Fibroblast of upper back skin (primary cell): ENCODE measurements around the gene RALGPS2.
"Not testable (repeated sequence)": the region's sequence is repeated elsewhere in the genome, so short reads cannot be mapped to it uniquely, and the experiment has no call there.

Experiments used
- DNase-seq: peaks from one replicate; pipeline ENCODE4 v3.0.0-alpha.2; 2013

RALGPS2 gene

DNA sequence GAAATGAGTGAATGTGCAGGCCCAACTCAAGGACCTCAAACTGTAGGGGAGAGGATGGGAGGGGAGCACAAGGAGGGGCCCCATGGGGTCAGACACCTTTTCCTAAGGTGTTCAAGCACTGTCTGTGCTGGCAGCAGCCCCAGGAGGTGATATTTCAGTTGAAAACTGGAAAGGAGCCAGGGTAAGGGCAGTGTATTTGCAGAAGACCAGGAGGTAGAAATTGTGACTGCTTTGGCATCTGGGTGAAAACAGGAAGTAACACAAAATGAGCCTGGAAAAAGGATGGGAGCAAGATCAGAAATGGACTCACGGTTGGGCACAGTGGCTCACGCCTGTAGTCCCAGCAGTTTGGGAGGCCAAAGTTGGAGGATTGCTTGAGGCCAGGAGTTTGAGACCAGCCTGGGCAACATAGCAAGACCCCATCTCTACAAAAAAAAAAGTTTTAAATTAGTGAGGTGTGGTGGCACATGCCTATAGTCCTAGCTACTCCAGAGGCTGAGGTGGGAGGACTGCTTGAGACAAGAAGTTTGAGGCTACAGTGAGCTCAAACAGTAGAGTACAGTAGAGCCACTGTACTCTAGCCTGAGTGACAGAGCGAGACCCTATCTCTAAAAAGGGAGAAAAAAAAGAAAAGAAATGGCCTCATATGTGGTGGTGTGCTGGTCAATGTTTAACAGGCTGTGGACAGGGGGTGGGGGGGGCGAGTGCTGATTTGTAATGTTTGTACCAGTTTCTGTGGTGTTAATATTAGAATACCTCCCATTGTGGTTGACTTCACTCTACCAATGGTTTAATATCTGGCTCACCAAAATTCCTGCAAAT, 222.0 kb downstream of the RALGPS2 start:
- DNase-seq: no peak

DNA sequence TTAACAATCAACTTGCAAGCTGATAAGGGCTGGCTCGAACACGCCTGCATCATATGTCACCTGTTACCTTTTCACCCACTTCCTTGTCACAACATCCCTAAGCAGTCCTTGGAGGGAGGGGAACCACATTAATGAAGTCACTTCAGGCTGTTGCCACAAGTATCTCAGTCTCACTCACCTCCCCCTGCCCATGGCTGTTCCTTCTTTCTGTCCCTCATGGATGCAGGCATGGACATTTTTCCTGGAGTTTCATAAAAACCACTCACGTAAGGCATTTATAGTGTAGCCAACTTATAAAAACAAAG, 222.6 kb downstream of the RALGPS2 start:
- DNase-seq: no peak

DNA sequence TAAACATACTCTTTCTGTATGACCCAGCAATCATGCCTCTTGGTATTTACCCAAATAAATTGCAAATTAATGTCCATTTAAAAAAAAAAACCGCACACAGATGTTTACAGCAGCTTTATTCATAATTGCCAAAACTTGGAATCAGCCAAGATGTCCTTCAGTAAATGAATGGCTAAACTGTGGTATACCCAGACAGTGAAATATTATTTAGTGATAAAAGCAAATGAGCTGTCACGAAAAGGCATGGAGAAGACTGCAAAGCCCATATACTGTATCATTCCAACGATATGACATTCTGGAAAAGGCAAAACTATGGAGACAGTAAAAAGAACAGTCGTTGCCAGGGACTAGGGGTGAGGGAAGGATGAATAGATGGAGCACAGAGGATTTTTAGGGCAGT, 223.6 kb downstream of the RALGPS2 start:
- DNase-seq: no peak

DNA sequence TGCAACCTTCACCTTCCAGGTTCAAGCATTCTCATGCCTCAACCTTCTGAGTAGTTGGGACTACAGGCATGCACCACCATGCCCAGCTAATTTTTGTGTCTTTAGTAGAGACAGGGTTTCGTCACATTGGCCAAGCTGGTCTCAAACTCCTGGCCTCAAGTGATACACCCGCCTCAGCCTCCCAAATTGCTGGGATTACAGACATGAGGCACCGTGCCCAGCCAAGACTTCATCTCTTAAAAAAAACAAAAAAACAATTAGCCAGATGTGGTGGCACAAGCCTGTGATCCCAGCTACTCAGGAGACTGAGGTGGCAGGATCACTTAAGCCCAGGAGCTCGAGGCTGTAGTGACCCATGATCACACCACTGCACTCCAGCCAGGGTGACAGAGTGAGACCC, 224.8 kb downstream of the RALGPS2 start:
- DNase-seq: not testable (repeated sequence)

DNA sequence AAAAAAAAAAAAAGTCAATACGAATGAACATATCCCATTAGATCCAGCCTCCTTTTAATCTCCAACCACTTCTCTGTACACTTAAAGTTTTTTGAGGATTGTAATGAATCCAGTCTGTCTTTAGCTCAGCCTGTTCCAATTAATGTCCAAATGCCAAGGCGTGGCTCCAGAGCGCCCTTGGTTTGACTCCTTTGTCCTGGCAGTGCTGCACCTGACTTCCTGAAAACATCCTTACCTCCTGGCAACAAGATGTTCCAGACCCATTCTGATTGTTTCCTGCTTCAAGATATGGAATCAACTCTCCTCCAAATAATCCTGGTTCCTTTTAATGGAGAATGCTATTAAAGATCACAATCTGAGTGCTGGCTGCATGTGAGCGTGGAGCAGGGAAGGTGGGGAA, 226.6 kb downstream of the RALGPS2 start:
- no peak for DNase-seq

DNA sequence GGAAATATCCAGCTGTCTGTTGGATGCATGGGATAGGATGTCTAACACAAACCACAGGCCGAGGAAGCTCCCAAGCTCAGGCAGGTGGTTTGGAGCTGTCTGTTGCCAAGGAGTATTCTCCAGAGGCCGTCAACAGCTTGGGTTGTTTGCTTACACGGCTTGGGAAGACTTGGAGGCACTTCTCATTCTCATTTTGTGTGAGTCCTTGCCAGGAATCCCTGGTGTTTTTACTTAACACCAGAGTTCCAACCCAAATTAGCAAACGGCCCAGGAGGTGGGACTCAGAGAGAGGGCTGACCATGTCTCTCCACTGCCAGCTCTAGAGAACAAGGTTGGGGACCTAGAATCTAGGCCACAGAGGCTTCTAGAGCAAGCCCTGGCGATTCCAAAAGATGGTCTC, 228.0 kb downstream of the RALGPS2 start:
- peak; percentile 77 for DNase-seq

DNA sequence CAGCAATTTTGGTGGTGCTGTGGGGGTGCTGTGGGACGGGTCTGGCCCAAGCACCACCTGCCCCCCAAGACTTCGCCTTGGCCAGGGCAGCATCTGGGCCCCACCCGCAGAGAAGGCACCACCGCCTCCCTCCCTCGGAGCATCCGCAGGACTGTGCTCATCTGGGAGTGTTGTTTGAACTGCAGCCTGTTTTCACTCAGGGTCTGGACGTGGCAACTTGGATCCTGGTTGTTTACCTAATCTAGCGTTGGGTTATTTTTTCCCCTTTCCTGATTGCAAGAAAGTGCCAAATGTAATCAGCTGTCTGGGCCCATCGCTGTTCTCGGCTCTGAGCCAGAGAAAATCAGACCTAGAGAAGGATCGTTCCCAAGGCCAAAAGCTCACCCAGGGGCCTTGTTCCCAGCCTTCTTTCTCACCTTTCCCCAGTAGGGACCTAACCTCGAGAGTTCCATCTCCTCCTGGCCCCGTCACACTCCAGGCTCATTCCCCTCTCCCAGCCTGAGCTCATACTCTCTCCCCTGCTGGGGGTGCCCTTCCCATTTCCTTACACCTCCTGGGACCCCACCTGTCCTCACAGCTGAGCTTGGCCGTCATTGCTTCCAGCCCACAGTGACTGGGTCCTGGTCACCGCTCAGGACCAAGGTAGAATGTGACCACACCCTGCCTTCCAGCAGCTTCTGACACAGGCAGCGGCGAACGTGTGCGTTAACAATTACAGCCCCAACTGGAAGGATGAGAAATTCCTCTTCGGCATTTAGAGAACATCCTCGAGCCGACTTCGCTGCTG, 228.7 kb downstream of the RALGPS2 start:
- DNase-seq: no peak

DNA sequence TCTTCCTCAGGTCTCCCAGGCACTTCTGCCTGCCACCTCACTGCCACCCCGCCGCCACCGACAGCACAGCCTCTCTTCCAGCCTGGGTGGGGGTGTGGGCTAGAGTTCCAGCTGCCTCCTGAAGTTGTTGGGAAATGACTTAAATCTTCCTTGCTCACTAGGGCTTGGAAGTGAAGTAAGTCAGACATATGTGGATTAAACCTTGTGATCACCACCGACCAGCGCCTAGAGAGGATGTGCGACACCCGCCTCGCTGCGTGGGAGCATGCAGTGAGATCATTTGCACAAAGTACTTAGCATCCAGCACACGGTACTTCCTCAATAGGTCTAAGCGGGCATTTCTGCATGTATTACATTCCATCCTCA, 229.3 kb downstream of the RALGPS2 start:
- no peak for DNase-seq

DNA sequence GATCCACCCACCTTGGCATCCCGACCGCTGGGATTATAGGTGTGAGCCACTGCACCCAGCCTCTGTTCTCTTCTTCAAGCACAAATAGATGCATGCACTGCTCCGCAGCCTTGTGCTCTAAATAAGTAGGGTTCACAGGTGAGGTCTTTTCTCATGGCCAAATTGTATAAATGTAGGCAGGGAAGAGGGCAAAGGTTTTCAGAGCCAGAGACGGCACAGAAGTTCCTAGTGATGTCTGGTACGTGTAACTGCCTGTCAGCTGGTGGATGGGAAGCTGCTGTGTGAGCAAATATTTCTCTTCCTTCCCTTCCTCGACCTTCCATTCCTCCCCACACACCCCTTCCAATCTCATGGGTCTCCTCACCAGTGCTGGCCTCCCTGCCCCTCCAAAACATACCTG, 229.9 kb downstream of the RALGPS2 start:
- no peak for DNase-seq

DNA sequence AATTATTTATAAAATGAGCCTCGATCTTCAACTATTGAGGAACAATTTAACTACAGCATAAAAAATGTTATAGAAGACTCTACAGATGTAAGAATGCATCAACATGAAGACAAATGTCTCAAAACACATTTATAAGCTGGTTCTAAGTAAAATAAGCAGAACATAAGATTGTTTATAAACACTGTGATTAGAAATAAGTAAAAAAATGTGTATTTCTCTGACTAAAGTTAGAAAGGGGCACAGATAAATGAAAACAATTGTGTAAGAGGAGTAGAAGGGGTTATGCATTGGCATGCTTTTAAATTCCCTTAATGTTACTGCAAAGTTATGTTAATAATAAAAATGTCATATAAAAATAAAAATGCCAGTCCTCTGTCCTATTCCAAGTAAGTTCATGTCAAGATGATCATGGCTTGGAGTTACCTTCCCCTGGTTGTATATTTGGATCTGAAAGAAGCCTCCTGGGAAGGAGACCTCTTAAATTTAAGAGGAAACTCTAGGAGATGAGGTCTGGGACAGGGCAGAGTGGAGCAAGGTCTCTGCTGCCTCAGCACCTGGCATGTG, 230.4 kb downstream of the RALGPS2 start:
- DNase-seq: no peak

DNA sequence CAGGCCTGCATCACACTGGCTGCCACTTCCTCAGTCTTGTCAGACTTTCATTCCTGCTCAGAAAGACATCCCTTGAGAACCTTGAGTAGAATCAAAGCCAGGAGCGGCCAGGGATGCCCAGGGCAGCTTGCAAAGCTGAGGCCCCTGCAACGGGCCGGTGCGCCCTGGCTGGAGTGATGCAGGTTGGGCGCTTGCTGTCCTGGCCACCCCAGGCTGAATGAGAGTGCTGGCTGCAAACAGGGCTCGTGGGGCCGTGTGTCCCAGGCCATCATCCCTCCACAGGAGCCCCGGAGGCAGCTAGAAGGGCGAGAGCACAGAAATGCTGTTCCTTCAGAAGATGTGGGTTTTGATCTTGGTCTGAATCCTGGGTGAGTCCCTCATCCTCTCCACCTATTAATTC, 233.4 kb downstream of the RALGPS2 start:
- no peak for DNase-seq

DNA sequence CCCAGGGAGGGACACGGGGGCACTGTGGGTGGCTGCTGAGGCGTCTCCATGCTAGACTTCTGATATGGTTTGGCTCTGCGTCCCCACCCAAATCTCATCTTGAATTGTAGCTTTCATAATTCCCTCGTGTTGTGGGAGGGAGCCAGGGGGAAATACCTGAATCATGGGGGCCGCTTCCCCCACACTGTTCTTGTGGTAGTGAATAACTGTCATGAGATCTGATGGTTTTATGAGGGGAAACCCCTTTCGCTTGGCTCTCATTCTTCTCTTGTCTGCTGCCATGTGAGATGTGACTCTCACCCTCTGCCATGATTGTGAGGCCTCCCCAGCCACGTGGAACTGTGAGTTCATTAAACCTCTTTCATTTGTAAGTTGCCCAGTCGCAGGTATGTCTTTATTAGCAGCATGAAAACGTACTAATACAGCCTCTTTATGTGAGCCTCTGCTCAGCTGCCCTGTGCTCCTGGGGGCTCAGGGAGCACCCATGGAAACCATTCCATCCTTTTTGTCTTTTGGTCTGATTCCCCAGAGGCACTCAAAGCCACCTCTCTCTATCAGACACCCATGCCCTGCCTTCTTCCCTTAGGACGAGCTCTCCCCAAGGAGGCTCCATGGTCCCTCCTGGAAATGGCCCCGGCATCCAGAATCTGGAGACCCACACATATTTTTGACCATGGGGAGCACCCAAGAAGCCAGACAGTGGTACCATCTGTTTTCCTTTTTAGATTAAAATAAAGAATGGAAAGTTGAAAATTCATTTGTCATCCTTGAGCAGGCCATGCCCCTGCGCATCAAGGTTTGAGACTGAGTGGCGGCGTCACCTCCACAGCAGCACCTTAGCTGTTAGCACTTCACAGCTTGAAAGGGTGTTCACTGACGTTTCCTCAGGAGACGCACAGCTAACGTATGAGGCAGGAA, 234.8 kb downstream of the RALGPS2 start:
- DNase-seq: no peak

DNA sequence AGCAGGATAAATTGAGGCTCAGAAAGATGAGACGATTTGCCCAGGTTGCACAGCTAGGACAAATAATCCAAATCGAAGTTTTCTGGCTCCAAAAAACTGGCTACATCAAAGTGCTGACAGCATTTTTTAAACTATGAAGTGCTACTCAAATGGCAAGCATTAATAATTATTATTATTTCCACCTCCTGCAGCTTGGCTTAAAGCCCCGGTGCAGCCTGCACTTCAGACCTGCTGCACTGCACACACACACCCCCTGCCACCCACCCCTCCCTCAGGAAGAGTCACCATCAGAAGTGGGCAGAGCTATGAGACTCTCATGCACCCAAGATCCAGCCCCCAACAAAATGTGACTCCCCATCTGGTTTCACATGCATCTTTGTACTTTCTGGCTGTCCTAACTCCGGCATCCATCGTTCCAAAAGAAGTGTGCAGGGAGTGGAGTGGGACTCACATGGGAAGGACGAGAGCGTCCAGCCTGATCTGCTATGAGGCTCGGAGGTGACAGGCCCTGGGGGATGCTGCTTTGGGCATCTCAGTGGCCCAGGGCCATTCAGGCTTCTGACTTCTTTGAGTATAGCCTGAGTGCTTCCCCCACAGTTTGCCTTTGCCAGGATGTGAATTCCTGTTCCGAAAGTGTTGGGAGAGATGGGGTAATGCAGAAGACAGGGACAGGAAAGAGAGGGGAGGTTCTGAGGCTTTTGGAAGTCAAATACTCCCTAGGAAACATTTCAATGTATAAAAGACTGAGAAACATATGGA, 235.6 kb downstream of the RALGPS2 start:
- DNase-seq: no peak

DNA sequence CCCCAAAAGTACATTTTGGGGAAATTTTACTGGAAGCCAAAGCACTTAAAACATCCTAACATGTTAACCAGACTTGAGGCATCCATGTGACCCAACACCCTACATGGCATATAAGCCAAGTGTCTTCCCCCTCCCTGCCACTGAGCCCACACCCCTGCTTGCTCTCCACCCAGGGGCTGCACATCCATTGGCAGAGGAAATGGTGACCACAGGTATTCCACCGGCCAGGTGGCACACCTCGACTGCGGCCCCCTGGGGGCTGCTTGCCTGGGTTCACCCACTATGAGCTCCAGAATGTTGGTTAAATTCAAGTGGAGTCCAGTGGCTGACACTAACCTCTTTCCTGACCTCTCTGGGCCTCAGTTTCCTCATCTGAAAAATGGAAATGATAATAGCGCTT, 236.3 kb downstream of the RALGPS2 start:
- no peak for DNase-seq

DNA sequence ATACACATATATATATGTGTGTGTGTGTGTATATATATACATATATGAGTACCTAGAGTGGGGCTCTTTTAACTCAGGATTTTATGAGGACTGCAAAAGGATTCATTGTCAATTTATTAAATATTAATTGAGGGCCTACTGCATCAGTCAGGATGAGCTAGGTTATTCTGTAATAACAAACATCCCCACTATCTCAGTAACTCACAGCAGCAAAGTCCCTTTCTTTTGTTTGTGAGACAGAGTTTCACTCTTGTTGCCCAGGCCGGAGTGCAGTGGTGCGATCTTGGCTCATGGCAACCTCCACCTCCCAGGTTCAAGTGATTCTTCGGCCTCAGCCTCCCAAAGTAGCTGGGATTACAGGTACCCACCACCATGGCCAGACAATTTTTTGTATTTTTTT, 236.8 kb downstream of the RALGPS2 start:
- DNase-seq: no peak

DNA sequence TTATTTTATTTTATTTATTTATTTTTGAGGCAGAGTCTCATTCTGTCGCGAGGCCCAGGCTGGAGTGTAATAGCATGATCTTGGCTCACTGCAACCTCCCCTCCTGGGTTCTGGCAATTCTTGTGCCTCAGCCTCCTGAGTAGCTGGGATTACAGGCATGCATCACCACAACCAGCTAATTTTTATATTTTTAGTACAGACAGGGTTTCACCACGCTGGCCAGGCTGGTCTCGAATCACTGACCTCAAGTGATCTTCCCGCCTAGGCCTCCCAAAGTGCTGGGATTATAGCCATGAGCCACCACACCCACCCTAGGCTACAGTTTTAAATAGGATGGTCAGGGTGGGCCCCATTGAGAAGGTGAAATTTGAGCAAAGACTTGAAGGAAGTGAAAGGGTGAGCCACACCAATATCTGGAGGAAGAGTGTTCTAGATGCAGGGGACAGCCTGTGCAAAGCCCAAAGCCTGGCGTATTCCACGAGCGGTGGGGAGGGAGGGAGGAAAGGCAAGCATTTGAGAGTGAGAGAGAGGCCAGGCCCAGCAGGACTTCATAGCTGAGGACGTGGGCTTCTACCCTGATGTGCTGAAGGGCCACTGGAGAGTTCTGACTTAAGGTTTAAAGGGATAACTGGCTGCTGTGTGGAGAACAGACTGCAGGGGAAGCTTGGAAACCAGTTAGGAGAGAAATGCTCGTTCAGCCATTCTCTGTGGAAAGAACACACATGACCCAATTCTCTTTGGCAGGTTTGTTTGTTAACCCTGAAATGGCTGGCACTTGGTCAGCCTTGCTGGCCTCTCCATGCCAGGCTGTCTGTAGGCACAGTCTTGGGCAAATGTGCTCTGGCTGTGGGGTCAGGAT, 238.0 kb downstream of the RALGPS2 start:
- no peak for DNase-seq

DNA sequence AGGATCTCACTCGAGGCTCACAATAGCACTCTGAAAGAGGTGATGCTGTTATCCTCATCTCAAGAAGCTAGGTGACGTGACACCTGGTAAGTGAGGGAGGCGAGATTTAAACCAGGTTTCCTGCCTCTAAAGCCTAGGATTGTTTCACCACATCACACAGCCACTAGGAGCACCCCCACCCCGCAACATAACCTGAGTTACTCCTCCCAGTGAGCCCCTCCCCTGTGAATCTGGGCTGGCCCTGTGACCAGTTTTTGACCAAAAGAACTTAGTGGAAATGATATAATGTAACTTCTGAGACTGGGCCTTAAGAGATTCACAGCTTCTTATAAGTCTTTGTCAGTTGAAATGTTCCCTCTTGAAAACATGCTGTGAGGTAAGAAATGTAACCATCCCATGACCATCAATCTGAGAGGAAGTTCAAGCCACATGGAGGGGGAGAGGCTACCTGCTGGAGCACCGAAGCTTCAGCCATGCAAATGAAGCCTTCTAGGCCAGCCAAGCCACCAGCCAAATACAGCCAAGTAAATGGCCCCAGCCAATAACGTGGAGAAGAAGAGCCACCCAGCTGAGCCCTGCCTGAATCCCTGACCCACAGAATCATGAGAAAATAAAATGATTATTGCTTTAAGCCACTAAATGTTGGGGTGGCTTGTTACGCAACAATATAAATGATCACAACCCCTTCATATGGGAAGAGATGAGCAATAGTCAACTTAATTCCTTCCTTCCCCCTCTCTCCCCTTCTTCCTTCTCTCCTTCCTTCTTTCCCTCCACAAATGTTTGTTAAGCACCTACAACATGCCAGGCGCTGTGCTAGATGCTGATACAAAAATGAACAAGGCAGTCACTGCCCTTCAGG, 239.7 kb downstream of the RALGPS2 start:
- no peak for DNase-seq

DNA sequence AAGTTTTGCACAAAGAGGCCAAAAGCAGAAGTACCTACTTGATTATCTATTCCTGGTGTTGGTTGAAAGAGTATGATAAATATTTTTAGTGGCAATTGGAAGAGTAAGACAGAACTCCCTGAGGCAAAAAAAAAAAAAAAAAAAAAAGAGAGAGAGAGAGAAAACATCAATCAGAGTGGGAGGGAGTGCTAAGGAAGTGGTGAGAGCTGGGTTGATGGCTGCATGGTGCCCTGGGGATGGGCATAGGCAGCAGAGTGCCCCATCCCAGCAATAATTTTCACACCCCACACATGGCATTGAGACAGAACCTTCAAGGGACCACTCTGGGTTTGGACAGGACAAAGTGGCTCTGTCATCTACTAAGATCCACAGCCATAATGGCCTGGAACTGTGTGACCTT, 241.3 kb downstream of the RALGPS2 start:
- no peak for DNase-seq

DNA sequence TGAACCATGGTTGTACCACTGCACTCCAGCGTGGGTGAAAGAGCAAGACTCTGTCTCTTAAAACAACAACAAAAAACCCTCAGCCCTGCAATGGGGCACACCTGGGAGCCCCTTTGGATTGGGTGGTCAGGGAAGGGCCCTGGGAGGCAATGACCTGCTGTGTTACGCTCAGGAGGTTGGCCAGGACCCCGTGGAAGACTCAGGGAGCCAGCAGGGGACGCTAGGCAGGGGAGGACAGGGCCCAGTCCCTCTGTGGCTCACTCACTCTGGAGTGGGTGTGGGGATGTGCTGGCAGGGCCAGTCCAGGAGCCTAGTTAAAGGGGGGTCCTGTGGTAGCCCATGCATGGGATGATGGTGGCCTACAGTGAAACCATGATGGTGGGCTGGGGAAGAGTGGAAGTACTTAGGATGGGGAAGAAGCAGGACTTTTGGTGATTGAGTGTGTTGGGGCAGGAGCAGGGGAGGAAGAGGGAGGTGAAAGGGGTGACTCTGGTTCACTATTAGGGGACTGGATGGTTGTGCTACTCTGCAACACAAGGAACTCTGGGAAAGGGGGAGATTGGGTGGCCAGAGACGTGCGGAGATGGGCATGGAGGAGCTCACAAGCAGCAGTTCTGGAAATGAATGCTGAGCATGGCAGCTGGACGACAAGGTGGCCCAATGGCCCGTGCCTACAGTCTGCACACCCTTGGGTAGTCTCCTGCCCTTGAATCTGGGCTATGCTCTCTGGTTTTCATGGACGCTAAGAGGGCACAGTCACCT, 244.4 kb downstream of the RALGPS2 start:
- DNase-seq: no peak

DNA sequence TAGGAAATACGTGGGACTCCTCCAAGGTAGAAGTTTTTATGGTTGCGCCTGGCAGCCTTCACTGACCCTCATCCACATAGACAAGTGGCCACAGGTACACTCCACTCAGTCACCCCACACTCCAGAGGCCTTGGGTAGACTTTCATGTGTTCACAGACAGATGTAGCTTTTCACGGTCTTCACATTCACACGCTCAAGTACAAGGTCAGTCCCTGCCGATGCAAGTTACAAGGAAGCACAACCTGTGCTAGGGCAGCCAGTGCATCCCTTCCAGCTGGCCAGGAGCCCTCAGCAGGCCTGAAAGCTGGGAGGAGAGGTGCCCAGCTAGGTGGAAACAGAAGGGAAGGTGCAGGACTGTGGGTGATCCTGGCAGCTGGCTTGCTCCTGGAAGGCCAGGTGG, 245.1 kb downstream of the RALGPS2 start:
- no peak for DNase-seq
